GM19351 (cell line): ENCODE data around the gene MSRB3.
"Not testable (repeated sequence)": the region's sequence is repeated elsewhere in the genome, so short reads cannot be mapped to it uniquely, and the experiment has no call there.

Source experiments
- ATAC-seq: cut with Tn5 transposase; IDR thresholded peaks from one replicate; pipeline ENCODE4 v1.9.1; 2021; ENCODE audit warnings: mild to moderate bottlenecking, moderate library complexity; ENCODE audit not compliant: unreplicated experiment

The MSRB3 gene

GRCh38 chr12:65446901-65447300 is 168.4 kb downstream of the MSRB3 start:
- no peak for ATAC-seq

- ATAC-seq: no peak
These were observed 170.9 kb downstream of the MSRB3 start for GRCh38 chr12:65449400-65449799.

- ATAC-seq: no peak
These were observed 172.1 kb downstream of the MSRB3 start for GRCh38 chr12:65450625-65451024.

GRCh38 chr12:65454115-65454787 is 175.8 kb downstream of the MSRB3 start:
- ATAC-seq: no peak

GRCh38 chr12:65457341-65457740 is 178.9 kb downstream of the MSRB3 start:
- ATAC-seq: not testable (repeated sequence)

GRCh38 chr12:65458718-65459117 is 180.2 kb downstream of the MSRB3 start:
- no peak for ATAC-seq

- no peak for ATAC-seq
These were observed 181.1 kb downstream of the MSRB3 start for GRCh38 chr12:65459545-65459944.

GRCh38 chr12:65460063-65460462 is 181.6 kb downstream of the MSRB3 start:
- ATAC-seq: no peak

- ATAC-seq: no peak
These were observed 182.5 kb downstream of the MSRB3 start for GRCh38 chr12:65461017-65461416.

- ATAC-seq: no peak
These were observed 184.0 kb downstream of the MSRB3 start for GRCh38 chr12:65462484-65462883.

GRCh38 chr12:65463082-65463481 is 184.6 kb downstream of the MSRB3 start:
- no peak for ATAC-seq

- no peak for ATAC-seq
These were observed 185.1 kb downstream of the MSRB3 start for GRCh38 chr12:65463611-65464010.

- ATAC-seq: no peak
These were observed 186.4 kb downstream of the MSRB3 start for GRCh38 chr12:65464930-65465329.

- ATAC-seq: no peak
These were observed 187.5 kb downstream of the MSRB3 start for GRCh38 chr12:65465766-65466547.

- ATAC-seq: no peak
These were observed 188.4 kb downstream of the MSRB3 start for GRCh38 chr12:65466911-65467310.

- no peak for ATAC-seq
These were observed 191.8 kb downstream of the MSRB3 start for GRCh38 chr12:65470256-65470655.

GRCh38 chr12:65472079-65472478 is 193.6 kb downstream of the MSRB3 start:
- no peak for ATAC-seq

- no peak for ATAC-seq
These were observed 196.3 kb downstream of the MSRB3 start for GRCh38 chr12:65474831-65475230.

GRCh38 chr12:65477721-65478120 is 199.2 kb downstream of the MSRB3 start:
- no peak for ATAC-seq

GRCh38 chr12:65483891-65484516 is 205.5 kb downstream of the MSRB3 start:
- not testable (repeated sequence) for ATAC-seq

GRCh38 chr12:65488197-65488596 is 209.7 kb downstream of the MSRB3 start:
- no peak for ATAC-seq

GRCh38 chr12:65490250-65490649 is 211.8 kb downstream of the MSRB3 start:
- ATAC-seq: no peak
